Karpas-422 (cell line): ENCODE data around the gene AK3. TPM values are rescaled to one million over a fixed set of nuclear protein-coding genes. Genes with fewer than 3 reads are reported as not detected.

Experiments used
- DNase-seq: peaks from one replicate; pipeline ENCODE4 v3.0.0-alpha.2; 2015
- H2AFZ ChIP-seq: fragments of 200-600 bp; sonication (generic); 2 replicates; pipeline ENCODE4 v1.6.1; 2014; ENCODE audit warnings: antibody characterized with exemption, low read length, mixed read lengths
- H3K27ac ChIP-seq: fragments of 200-600 bp; sonication (generic); 2 replicates; pipeline ENCODE4 v1.5.1; 2014; ENCODE audit warnings: mild to moderate bottlenecking, low read length, moderate library complexity
- H3K27me3 ChIP-seq: fragments of 200-600 bp; sonication (generic); 2 replicates; pipeline ENCODE4 v1.6.1; 2014; ENCODE audit warnings: low read length, mixed read lengths
- H3K36me3 ChIP-seq: fragments of 200-600 bp; sonication (generic); 2 replicates; pipeline ENCODE4 v1.6.1; 2014; ENCODE audit warnings: low read length, mixed read lengths; ENCODE audit not compliant: insufficient read depth
- H3K4me1 ChIP-seq: fragments of 200-600 bp; sonication (generic); 2 replicates; pipeline ENCODE4 v1.6.1; 2014; ENCODE audit warnings: mild to moderate bottlenecking, low read length, mixed read lengths
- H3K4me2 ChIP-seq: fragments of 200-600 bp; sonication (generic); 2 replicates; pipeline ENCODE4 v1.6.1; 2014; ENCODE audit warnings: low read length, low read depth, mild to moderate bottlenecking; ENCODE audit not compliant: poor library complexity, severe bottlenecking
- H3K4me3 ChIP-seq: fragments of 200-600 bp; sonication (generic); 2 replicates; pipeline ENCODE4 v1.5.1; 2014; ENCODE audit warnings: mild to moderate bottlenecking, antibody characterized with exemption, low read length, mixed read lengths
- H3K79me2 ChIP-seq: fragments of 200-600 bp; sonication (generic); 2 replicates; pipeline ENCODE4 v1.6.1; 2014; ENCODE audit warnings: mild to moderate bottlenecking, low read length, mixed read lengths
- H3K9ac ChIP-seq: fragments of 200-600 bp; sonication (generic); 2 replicates; pipeline ENCODE4 v1.6.0; 2014; ENCODE audit warnings: low read length
- H3K9me2 ChIP-seq: fragments of 200-600 bp; sonication (generic), shearing (Covaris generic); replicated peaks from 2 replicates; pipeline ENCODE4 v1.6.0; 2014; ENCODE audit warnings: mild to moderate bottlenecking, low read length, moderate library complexity; ENCODE audit not compliant: insufficient read depth
- H3K9me3 ChIP-seq: fragments of 300-700, 200-600 bp; sonication (generic); 2 replicates; pipeline ENCODE4 v1.6.1; 2014; ENCODE audit warnings: low read length, mixed read lengths
- H4K20me1 ChIP-seq: fragments of 200-600 bp; sonication (generic); 2 replicates; pipeline ENCODE4 v1.6.1; 2014; ENCODE audit warnings: mild to moderate bottlenecking, antibody characterized with exemption, low read length, low read depth; ENCODE audit not compliant: insufficient read depth
- total RNA-seq: library from RNA; depleted of rRNA; stranded (reverse); fragments of >200 nt; shearing (Covaris generic); gene quantifications from 2 replicates; pipeline ENCODE4 v1.2.3, GENCODE V29; 2014; ENCODE audit warnings: low replicate concordance

The AK3 gene
- total RNA-seq, 1 experiment from 2014 or later = 67.3 TPM

- no peaks in the 10 kb centered on the region for H3K9me3 ChIP-seq
- no peak for DNase-seq
- H3K36me3 ChIP-seq = 0 out of 2 replicates have a peak, but pooled peaks cover 1% of the 10 kb centered on the region
- peaks cover 26% of the 10 kb centered on the region for H3K4me1 ChIP-seq
- 0 out of 2 replicates have a peak overlapping the region, but pooled peaks have one; percentile 97 for H2AFZ ChIP-seq
- peak overlapping the region; percentile 92; the same call in 1 of the 2 replicates for H3K4me3 ChIP-seq
- H3K9me2 ChIP-seq = no peaks in the 10 kb centered on the region
- H4K20me1 ChIP-seq = peaks cover 6% of the 10 kb centered on the region; the same call in 1 of the 2 replicates
- H3K79me2 ChIP-seq = peaks cover 36% of the 10 kb centered on the region
- no peak overlapping the region for H3K27ac ChIP-seq
- 0 out of 2 replicates have a peak, but pooled peaks cover 3% of the 10 kb centered on the region for H3K27me3 ChIP-seq
- H3K9ac ChIP-seq = peak overlapping the region; percentile 95
- peak overlapping the region; percentile 96 for H3K4me2 ChIP-seq
Observed at GRCh38 chr9:4742246-4742645, 1.2 kb upstream of the AK3 start.

- peak; percentile 47 for DNase-seq
- Histone ChIP-seq H3K36me3 (0 out of 2 replicates have a peak, but pooled peaks cover 3% of the 10 kb centered on the region), H3K4me1 (peaks cover 26% of the 10 kb centered on the region), H4K20me1 (peaks cover 6% of the 10 kb centered on the region; the same call in 1 of the 2 replicates), H3K4me3 (peak overlapping the region; percentile 92), H3K79me2 (peaks cover 43% of the 10 kb centered on the region), H3K27me3 (0 out of 2 replicates have a peak, but pooled peaks cover 3% of the 10 kb centered on the region), H3K9me2 (no peaks in the 10 kb centered on the region), H2AFZ (peak overlapping the region; percentile 97), H3K9me3 (no peaks in the 10 kb centered on the region), H3K9ac (peak overlapping the region; percentile 95), H3K4me2 (peak overlapping the region; percentile 96), H3K27ac (no peak overlapping the region)
Observed at GRCh38 chr9:4741365-4742089, 525 bp upstream of the AK3 start.

GRCh38 chr9:4740388-4740637, 689 bp downstream of the AK3 start:
- Histone ChIP-seq H3K4me1 (peaks cover 26% of the 10 kb centered on the region), H4K20me1 (peaks cover 6% of the 10 kb centered on the region; the same call in 1 of the 2 replicates), H3K9me2 (no peaks in the 10 kb centered on the region), H3K79me2 (peaks cover 52% of the 10 kb centered on the region), H3K27me3 (0 out of 2 replicates have a peak, but pooled peaks cover 3% of the 10 kb centered on the region), H3K4me3 (peak overlapping the region; percentile 92), H3K36me3 (0 out of 2 replicates have a peak, but pooled peaks cover 3% of the 10 kb centered on the region), H2AFZ (peak overlapping the region; percentile 97), H3K9ac (peak overlapping the region; percentile 95), H3K27ac (peak overlapping the region; percentile 61), H3K4me2 (peak overlapping the region; percentile 96), H3K9me3 (no peaks in the 10 kb centered on the region)
- no peak for DNase-seq

- peak overlapping the region; percentile 96 for H3K4me2 ChIP-seq
- H4K20me1 ChIP-seq = peaks cover 6% of the 10 kb centered on the region; the same call in 1 of the 2 replicates
- H3K27me3 ChIP-seq = 0 out of 2 replicates have a peak, but pooled peaks cover 3% of the 10 kb centered on the region
- H3K27ac ChIP-seq = peak overlapping the region; percentile 61
- H3K9me3 ChIP-seq = no peaks in the 10 kb centered on the region
- peak overlapping the region; percentile 95 for H3K9ac ChIP-seq
- H2AFZ ChIP-seq = peak overlapping the region; percentile 97; the same call in 1 of the 2 replicates
- peaks cover 26% of the 10 kb centered on the region for H3K4me1 ChIP-seq
- peak overlapping the region; percentile 92 for H3K4me3 ChIP-seq
- H3K36me3 ChIP-seq = 0 out of 2 replicates have a peak, but pooled peaks cover 3% of the 10 kb centered on the region
- peak; percentile 48 for DNase-seq
- no peaks in the 10 kb centered on the region for H3K9me2 ChIP-seq
- peaks cover 54% of the 10 kb centered on the region for H3K79me2 ChIP-seq
Observed at GRCh38 chr9:4739587-4740387, 1.2 kb downstream of the AK3 start.

GRCh38 chr9:4738866-4739586, 2.0 kb downstream of the AK3 start:
- H4K20me1 ChIP-seq = peaks cover 6% of the 10 kb centered on the region; the same call in 1 of the 2 replicates
- H3K9me3 ChIP-seq = no peaks in the 10 kb centered on the region
- peak overlapping the region; percentile 95 for H3K9ac ChIP-seq
- H3K79me2 ChIP-seq = peaks cover 61% of the 10 kb centered on the region
- no peak for DNase-seq
- 0 out of 2 replicates have a peak, but pooled peaks cover 3% of the 10 kb centered on the region for H3K27me3 ChIP-seq
- no peaks in the 10 kb centered on the region for H3K9me2 ChIP-seq
- H2AFZ ChIP-seq = no peak overlapping the region
- peaks cover 26% of the 10 kb centered on the region for H3K4me1 ChIP-seq
- no peak overlapping the region for H3K27ac ChIP-seq
- H3K4me3 ChIP-seq = peak overlapping the region; percentile 92
- H3K4me2 ChIP-seq = peak overlapping the region; percentile 96
- 0 out of 2 replicates have a peak, but pooled peaks cover 3% of the 10 kb centered on the region for H3K36me3 ChIP-seq

- H3K9ac ChIP-seq = no peak overlapping the region
- no peaks in the 10 kb centered on the region for H3K9me2 ChIP-seq
- H2AFZ ChIP-seq = no peak overlapping the region
- no peak overlapping the region for H3K4me3 ChIP-seq
- peaks cover 10% of the 10 kb centered on the region for H3K4me1 ChIP-seq
- H3K27me3 ChIP-seq = no peaks in the 10 kb centered on the region
- H3K4me2 ChIP-seq = no peak overlapping the region
- H3K27ac ChIP-seq = no peak overlapping the region
- no peak for DNase-seq
- no peaks in the 10 kb centered on the region for H3K9me3 ChIP-seq
- H3K36me3 ChIP-seq = 0 out of 2 replicates have a peak, but pooled peaks cover 11% of the 10 kb centered on the region
- peaks cover 4% of the 10 kb centered on the region; the same call in 1 of the 2 replicates for H4K20me1 ChIP-seq
- H3K79me2 ChIP-seq = peaks cover 93% of the 10 kb centered on the region
Observed at GRCh38 chr9:4734150-4734549, 6.9 kb downstream of the AK3 start.

GRCh38 chr9:4732890-4733289, 8.1 kb downstream of the AK3 start:
- H3K36me3 ChIP-seq = 0 out of 2 replicates have a peak, but pooled peaks cover 11% of the 10 kb centered on the region
- H2AFZ ChIP-seq = no peak overlapping the region
- H3K79me2 ChIP-seq = peaks cover 88% of the 10 kb centered on the region
- no peaks in the 10 kb centered on the region for H3K27me3 ChIP-seq
- no peak for DNase-seq
- no peaks in the 10 kb centered on the region for H3K9me3 ChIP-seq
- H3K4me1 ChIP-seq = no peaks in the 10 kb centered on the region; the same call in 1 of the 2 replicates
- no peak overlapping the region for H3K27ac ChIP-seq
- no peaks in the 10 kb centered on the region for H3K9me2 ChIP-seq
- H3K4me2 ChIP-seq = no peak overlapping the region
- H3K4me3 ChIP-seq = no peak overlapping the region
- H4K20me1 ChIP-seq = no peaks in the 10 kb centered on the region
- H3K9ac ChIP-seq = no peak overlapping the region
